ENCODE measurements around the gene SRCIN1. TPM values are rescaled to one million over a fixed set of nuclear protein-coding genes. Genes with fewer than 3 reads are reported as not detected.

The SRCIN1 gene
- total RNA-seq, 1 experiment from 2014 or later = 1.3 TPM

DNA sequence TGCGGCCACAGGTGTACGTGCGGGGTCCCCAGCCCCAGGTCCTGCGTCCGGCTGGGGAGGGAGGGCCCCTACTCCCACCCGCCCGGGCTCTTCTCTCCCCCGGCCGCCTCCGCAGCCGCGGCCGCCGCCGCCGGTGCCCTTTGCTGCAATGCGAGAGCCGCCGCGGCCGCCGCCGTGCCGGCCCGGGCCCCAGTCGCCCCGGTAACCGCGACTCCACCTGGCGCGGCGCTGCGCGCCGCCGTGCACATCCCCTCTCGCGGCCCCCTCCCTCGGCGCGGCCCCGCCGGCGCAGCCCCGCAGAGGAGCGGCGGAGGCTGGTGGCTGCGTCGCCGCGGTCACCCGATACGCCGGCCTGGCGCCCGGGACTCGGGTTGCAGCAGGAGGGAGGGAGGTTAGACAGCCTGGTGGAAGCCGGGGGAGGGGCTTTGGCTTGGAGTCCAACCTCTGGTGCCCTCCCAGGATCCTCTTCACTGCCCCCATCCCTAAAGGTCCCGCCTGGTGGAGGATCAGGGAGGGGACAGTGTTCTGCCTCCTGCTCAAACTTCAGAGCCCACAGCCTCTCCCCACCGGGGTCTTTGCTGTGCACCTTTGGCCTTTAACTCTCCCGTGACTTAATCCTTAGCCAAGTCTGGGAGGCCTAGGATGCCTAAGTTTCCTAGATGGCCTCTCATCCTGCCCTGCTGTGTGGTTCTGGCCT, 32.9 kb downstream of the SRCIN1 start:
- DNase-seq (ENCODE audit: low read depth, low spot score) = no peak
- in situ Hi-C loops (cut with HindIII; ENCODE audit: low pct_unique_long_range_greater_than_20kb, low sequenced_read_pairs) = no loop called here

DNA sequence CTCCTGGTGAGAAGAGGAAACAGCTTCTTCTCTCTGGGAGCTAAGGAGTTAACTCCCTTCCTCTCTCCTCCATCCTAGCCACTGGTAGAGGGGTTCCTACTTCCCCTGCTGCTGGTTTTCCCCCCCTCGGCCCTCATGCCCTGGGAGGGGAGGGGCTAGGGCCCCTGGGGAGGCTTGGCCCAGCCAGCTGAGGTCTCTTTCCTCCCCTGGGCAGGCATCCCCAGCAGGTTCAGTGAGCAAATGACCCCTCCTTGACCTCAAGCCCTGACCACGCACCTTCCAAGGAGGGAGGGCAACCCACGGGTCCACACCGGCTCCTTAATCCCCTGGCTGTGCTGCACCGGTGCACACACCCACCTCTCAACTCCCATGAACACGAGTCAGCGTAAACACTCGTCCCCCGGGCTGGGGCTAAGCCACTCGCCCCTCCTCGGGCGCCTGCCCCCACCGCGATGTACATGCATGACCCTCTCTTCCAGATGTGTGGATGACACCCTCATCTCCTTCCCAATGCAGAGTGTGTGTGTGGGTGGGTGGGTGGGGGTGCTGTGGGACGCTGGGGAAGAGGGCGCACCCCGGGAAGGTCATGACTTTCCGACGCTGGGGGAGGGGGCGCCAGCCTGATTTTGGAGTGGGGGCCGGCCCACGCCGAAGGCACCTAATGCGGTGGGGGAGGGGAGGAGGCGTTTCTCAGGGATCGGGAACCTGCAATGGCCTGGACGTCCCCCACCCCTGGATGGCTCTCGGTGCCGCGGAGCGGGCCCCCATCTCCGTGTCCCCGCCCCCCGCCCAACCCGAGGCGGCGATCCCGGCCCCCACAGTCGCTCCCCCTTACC, 33.7 kb downstream of the SRCIN1 start:
- DNase-seq (ENCODE audit: low read depth, low spot score) = no peak
- in situ Hi-C loops (cut with HindIII; ENCODE audit: low pct_unique_long_range_greater_than_20kb, low sequenced_read_pairs) = no loop called here

DNA sequence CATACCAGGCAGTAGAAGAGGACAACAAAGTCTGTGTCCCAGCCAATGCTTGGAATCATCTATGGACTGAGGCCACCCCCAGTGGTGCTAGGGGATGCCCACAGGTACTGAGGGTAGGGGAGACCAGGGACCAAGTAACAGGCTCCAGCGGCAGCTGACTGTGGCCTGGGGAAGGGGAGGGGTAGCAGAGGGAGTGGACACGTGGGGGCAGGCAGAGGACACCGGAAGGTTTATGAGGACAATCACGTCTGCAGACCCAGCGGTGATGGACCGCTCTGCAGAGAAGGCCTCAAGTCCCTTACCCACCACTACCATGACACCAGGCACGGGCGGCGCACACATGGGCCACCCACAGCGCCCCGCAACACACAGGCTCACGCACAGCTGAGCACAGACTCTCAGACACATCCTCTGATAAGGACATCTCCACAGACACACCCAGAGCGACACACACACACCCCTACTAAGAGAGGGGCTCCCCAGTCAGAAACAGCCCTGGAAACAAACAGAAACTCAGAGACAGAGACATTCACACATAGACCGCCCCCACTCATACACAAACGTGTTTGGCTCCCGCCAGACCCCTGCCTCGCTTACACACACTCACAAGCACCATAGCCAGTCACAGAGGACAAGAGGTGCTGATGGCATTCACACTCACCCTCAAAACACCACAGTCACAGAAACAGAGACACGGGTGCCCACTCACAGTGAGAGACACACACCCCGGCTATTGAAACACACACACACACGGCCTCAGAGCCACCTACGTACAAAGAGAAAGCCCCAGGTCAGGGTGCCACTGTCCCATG, 35.8 kb downstream of the SRCIN1 start:
- in situ Hi-C loops (cut with HindIII; ENCODE audit: low pct_unique_long_range_greater_than_20kb, low sequenced_read_pairs) = no loop called here

DNA sequence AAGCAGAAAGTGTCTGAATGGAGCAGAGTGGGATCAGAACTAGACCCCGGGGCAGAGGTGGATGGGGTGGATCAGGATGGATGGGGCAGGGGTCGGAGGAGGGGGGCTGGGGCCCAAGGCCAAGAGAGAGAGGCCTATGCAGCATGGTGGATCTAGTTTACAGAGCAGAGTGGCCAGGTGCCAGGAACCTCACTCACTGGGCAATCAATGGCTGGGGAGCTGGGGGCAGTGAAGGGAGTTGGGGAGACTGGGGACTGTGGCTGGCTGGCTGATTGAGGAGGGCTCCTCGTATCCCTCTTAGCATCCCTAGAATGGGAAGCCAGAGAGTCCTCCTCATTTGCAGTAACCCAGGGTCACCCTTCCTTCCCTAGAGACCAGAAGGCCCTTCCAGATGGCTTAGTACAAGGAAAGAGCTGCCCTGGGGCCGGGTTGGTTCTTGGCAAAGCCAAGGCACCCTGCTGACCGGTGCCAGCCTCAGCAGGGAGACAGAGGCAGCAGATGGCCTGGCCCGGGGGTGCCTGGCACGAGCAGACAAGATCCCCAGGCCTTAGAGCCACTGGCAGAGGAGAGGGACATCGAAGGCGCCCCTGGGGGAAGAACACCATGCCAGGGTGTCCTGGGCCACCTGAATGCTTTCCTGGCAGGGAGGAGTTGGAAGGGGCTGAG, 36.8 kb downstream of the SRCIN1 start:
- no peak for DNase-seq (ENCODE audit: low read depth, low spot score)

More for the DNA sequence above, 35.8 kb downstream of the SRCIN1 start:
- DNase-seq (ENCODE audit: low read depth, low spot score) = no peak

DNA sequence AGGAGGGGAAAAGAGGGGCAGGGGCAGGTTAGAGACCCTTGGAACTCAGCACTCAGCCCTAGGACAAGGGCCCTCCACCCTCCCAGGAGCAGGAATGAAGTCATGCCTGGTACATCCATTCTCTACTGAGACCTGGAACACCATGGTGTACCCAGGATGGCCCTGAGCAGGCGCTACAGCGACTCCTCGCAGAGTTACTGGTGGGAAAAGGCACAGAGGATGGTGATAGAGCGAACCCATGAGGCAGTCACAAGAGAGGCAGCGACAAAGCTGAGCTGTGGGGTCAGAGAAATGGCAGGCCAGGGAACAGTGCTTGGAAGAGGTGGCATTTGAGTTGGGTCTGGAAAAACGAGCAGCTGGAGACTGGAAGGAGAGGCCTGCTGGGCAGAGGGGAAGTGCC, 37.5 kb downstream of the SRCIN1 start:
- no peak for DNase-seq (ENCODE audit: low read depth, low spot score)
- in situ Hi-C loops (cut with HindIII; ENCODE audit: low pct_unique_long_range_greater_than_20kb, low sequenced_read_pairs) = no loop called here

More for the DNA sequence above, 36.8 kb downstream of the SRCIN1 start:
- in situ Hi-C loops (cut with HindIII; ENCODE audit: low pct_unique_long_range_greater_than_20kb, low sequenced_read_pairs) = no loop called here

DNA sequence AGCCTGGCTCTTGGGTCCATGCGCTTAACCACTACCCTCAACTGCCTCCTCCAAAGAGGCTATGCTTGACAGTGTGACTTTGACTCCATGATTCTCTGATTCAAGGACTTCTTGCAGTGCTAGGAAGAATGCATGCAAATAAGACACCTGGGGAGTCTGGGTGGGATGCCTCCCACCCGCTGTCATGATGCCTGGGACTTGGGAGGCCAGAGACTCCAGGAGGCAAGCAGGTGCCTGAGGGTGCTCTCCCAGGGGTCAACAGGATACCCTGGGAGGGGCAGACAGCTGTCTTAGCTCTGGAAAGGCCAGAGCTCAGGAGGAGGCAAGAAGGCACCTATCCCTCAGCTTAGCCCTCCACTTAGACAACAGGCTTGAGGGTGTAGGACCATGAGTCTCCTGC, 38.4 kb downstream of the SRCIN1 start:
- in situ Hi-C loops (cut with HindIII; ENCODE audit: low pct_unique_long_range_greater_than_20kb, low sequenced_read_pairs) = no loop called here
- no peak for DNase-seq (ENCODE audit: low read depth, low spot score)

DNA sequence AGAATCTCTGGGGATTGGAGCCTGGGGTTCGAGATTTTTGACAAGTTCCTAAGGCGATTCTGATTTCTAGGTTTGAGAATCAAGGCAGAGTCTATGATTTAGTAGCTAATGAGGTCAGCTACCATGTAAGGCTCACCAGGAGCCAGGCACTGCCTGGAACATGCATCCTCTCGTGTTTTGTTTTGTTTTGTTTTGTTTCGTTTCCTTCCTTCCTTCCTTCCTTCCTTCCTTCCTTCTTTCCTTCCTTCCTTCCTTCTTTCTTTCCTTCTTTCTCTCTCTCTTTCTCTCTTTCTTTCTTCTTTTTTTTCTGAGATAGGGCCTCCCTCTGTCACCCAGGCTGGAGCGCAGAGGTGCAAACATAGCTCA, 39.1 kb downstream of the SRCIN1 start:
- DNase-seq (ENCODE audit: low read depth, low spot score) = no peak
- in situ Hi-C loops (cut with HindIII; ENCODE audit: low pct_unique_long_range_greater_than_20kb, low sequenced_read_pairs) = no loop called here

DNA sequence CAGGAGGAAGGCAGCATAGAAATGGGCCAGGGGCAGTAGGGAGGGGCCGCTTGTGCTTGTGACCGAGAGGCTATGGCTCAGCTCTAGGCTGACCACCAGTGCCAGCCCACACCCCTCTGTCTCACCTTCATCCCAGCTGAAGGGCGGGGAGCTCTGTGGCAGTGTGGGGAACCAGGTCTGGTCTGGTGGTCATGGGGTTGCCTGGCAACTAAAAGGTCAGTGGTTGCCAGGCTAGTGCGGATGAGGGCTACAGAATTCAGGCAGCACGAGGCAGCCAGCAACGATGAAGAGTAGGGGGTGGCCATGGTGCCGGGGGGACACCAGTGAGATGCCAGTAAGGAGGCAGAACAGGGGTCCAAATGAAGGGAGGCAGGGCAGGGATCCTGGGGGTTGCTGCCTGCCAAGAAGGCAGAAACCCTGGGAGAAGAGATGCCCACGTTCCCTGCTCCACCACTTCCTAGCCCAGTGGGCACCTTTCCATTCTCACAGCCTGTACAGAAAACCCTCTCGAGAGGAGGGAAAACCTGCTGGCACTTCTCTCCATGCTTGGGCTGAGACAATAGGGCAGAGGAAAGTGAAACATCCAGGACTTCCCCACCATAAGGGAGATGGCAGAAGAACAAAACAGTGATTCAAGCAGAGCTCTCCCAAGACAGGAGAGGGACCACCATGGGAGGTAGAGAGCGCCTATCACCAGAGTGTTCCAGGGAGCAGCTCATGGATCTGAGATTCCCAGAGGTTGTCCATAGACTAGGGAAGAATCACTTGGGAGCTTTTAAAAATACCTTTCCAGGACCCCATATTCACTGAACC, 39.7 kb downstream of the SRCIN1 start:
- in situ Hi-C loops (cut with HindIII; ENCODE audit: low pct_unique_long_range_greater_than_20kb, low sequenced_read_pairs) = no loop called here
- no peak for DNase-seq (ENCODE audit: low read depth, low spot score)

DNA sequence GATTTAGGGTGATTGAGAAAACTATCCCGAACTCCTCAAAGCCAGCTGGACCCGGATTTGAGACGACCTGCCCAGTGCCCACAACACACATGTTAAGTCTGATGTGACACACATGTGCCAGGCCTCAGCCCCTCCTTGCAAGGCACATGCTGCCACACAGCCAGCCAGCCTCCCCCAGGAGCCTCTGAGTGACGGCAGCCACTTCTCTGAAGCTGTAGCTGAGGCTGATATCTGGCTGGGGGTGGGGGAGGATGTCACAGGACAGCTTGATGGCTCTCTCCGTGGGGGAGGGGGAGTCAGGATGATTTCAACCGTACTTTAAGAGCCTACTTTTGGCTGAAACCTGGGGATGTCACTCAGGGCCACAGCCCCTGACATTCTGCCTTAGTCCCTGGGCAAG, 40.9 kb downstream of the SRCIN1 start:
- no peak for DNase-seq (ENCODE audit: low read depth, low spot score)
- in situ Hi-C loops (cut with HindIII; ENCODE audit: low pct_unique_long_range_greater_than_20kb, low sequenced_read_pairs) = no loop called here

DNA sequence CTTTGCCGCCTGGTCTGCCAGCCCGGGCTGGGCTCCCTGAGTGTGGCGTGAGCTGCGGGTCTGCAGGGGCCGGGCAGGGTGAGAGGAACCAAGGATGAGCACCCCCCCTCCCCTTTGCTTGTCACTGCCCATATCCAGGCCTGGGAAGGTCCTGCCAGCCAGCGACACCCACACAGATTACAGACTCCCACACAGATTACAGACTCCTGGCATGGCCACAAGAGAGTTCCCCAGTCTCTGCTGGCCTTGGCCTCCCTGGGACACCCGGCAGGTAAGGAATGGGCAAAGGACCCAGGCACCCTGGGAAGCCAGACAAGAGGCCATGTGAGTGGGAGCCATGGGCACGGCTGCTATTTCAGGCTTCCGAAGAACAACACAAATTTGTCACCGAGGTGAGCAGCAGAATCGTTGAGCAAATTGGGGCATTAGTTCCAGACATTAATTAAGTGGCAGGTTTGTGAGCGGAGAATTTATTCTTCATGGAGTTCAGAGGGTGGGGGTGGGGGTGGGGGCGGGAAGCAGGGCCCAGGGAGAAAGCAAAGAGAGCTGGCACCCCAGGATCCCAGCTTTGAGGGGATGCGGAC, 41.4 kb downstream of the SRCIN1 start:
- in situ Hi-C loops (cut with HindIII; ENCODE audit: low pct_unique_long_range_greater_than_20kb, low sequenced_read_pairs) = no loop called here
- no peak for DNase-seq (ENCODE audit: low read depth, low spot score)

DNA sequence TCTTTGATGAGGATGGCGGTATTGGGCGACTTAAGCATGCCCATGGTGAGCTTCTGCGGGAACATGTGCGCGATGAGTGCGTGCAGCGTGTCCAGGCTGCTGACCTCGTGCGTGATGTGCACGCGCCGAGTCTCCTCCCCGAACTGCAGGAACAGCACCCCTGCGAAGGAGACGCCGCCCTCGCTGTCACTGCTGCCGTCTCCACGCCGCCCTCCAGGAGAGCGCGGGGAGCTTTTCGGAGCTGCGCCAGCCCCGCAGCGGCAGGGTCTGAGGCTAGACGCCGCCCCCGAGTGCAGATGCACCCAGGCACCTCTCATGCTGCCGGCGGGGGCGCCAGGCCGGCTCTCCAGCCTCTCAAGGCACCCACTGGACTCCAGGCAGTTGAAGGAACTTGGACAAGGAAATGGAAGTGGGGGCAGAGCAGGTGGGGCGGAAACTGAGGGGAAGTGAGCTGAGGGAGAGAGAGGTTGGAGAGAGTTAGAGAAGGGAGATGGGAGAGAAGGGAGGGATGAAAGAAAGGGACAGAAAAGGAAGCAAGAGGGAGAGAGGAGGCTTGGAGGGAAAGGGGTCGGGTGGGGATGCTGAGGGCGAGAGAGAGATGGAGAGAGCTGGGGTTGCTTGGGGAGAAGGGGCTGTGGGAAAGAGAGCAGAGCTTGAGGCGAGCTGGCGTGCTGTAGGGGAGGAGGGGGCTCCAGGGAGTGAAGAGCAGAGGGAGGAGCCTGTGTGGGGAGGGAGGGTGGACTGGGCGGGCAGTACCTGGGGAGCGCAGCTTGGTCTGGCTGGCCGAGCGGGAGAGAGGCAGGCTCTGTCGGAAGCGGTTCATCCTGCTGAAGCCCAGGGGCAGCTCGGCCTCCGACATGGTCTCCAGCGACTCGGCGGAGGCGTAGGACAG, 42.1 kb downstream of the SRCIN1 start:
- in situ Hi-C loops (cut with HindIII; ENCODE audit: low pct_unique_long_range_greater_than_20kb, low sequenced_read_pairs) = no loop called here
- DNase-seq (ENCODE audit: low read depth, low spot score) = no peak

DNA sequence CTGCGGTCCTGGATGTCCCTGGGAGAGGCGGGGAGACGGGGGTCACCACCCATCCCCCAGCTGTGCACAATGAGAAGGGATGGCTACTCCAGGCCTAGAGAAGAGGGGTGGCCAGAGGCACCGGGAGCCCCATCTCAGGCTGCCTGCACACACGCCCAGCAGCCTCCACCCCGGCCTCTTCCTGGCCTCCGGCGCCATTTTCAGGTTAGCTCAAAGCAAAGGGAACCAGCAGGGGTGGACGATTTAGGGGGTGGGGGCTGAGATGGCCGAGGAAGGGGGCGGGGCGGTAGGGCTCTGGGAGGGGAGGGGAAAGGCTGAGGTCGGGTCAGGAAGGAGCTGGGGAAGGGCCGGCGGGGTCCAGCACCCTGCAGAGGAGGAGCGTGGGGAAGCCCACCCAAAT, 42.8 kb downstream of the SRCIN1 start:
- no peak for DNase-seq (ENCODE audit: low read depth, low spot score)
- in situ Hi-C loops (cut with HindIII; ENCODE audit: low pct_unique_long_range_greater_than_20kb, low sequenced_read_pairs) = no loop called here

DNA sequence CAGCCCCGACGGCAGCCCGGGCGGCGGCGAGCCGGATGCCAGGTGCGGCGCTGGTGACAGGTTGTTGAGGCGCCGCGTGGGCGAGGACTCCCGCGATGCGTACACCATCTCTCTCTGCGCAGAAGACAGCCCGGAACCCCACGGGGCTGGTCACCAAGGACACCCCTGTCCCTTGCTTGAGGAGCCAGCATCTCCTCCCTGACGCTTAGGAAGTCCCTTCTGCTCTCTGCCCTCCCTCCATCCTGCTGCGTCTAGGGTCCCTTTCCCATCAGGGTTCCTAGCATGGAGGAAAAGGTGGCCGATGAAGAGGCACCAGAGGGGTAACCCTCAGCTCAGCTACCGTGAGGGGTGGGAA, 43.6 kb downstream of the SRCIN1 start:
- in situ Hi-C loops (cut with HindIII; ENCODE audit: low pct_unique_long_range_greater_than_20kb, low sequenced_read_pairs) = no loop called here
- no peak for DNase-seq (ENCODE audit: low read depth, low spot score)

DNA sequence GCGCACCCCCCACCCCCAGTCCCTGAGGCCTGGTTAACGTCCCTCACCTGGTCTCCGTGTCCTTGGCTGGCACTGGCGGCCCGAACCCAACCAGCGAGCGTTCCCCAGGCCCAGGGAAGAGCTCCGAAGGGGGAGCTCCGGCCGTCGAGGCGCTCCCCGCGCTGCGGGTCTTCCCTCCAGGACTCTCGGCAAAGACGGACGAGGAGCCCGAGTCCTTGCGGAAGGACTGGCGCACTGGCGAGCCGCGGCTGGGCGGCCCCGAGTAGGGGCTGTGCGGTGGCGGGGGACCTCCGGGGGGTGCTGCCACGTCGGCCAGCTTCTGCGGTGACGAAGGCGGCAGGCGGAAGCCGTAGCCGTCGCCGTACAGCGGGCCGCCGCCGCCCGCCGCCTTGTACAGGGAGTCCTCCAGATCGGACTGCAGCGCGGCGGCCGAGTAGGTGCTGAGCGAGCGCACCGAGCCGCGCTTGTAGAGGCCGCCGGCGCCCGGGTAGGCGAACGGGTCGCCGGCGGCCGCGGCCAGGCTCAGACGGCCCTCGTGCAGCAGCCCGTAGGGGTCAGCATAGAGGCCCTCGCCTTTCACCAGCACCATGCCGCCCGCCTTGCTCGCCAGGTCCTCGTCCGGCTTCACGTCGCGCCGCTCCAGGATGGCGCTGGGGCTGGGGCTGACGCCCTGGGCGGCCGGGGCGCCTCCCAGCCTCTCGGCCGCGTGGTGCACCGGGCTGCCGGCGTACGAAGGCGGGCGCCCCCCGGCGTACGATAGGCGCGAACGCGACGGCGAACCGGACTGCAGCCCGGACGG, 44.1 kb downstream of the SRCIN1 start:
- in situ Hi-C loops (cut with HindIII; ENCODE audit: low pct_unique_long_range_greater_than_20kb, low sequenced_read_pairs) = no loop called here

More for the DNA sequence above, 44.1 kb downstream of the SRCIN1 start:
- DNase-seq (ENCODE audit: low read depth, low spot score) = no peak
